NCI-H524 treated with DMSO at 0.1 percent for 48 hours (cell line): ENCODE data around the gene PTBP1.
"Not testable (repeated sequence)": the region's sequence is repeated elsewhere in the genome, so short reads cannot be mapped to it uniquely, and the experiment has no call there.

ENCODE experiments used
- DNase-seq: peaks from one replicate; lab custom pipeline; 2025; lab: John Stamatoyannopoulos, UW

Gene PTBP1

GRCh38 chr19:810883-811489 is 13.7 kb downstream of the PTBP1 start:
- no peak for DNase-seq

GRCh38 chr19:811506-812048 is 14.3 kb downstream of the PTBP1 start:
- no peak for DNase-seq

- no peak for DNase-seq
These were observed 14.9 kb downstream of the PTBP1 start for GRCh38 chr19:812049-812746.

GRCh38 chr19:812747-813218 is 15.5 kb downstream of the PTBP1 start:
- DNase-seq, result no peak

GRCh38 chr19:813219-814151 is 16.2 kb downstream of the PTBP1 start:
- no peak for DNase-seq

GRCh38 chr19:814152-815078 is 17.2 kb downstream of the PTBP1 start:
- DNase-seq, result no peak

- DNase-seq, result no peak
These were observed 18.0 kb downstream of the PTBP1 start for GRCh38 chr19:815079-815774.

- no peak for DNase-seq
These were observed 18.7 kb downstream of the PTBP1 start for GRCh38 chr19:815775-816499.

- no peak for DNase-seq
These were observed 19.2 kb downstream of the PTBP1 start for GRCh38 chr19:816500-816857.

GRCh38 chr19:820212-820611 is 23.0 kb downstream of the PTBP1 start:
- DNase-seq, result not testable (repeated sequence)

- DNase-seq, result no peak
These were observed 24.1 kb downstream of the PTBP1 start for GRCh38 chr19:821231-821824.

- DNase-seq, result no peak
These were observed 24.7 kb downstream of the PTBP1 start, which contains the start of gene PLPPR3 for GRCh38 chr19:821825-822503. TSS of gene PLPPR3 (minus strand) at chr19:821955. CDS start at chr19:821559, 396 bp downstream.

GRCh38 chr19:823565-824121 is 26.4 kb downstream of the PTBP1 start:
- DNase-seq, result no peak

- DNase-seq, result no peak
These were observed 27.6 kb downstream of the PTBP1 start for GRCh38 chr19:824885-825284.

GRCh38 chr19:825897-826644 is 28.8 kb downstream of the PTBP1 start:
- no peak for DNase-seq

- no peak for DNase-seq
These were observed 30.1 kb downstream of the PTBP1 start for GRCh38 chr19:827314-827709.

- no peak for DNase-seq
These were observed 30.6 kb downstream of the PTBP1 start, which contains the start of gene AZU1 for GRCh38 chr19:827710-828321. TSS of gene AZU1 (plus strand) at chr19:827837. CDS start at chr19:827847, 10 bp downstream.
